Ishikawa (cell line): Measurements from ENCODE around the gene FOXJ1.

Experiments
- CEBPB ChIP-seq: IDR thresholded peaks from 2 replicates; pipeline ENCODE4 v1.6.1; 2012
- CREB1 ChIP-seq: IDR thresholded peaks from 2 replicates; pipeline ENCODE4 v1.6.1; 2012; ENCODE audit warnings: low read depth
- EGR1 ChIP-seq: IDR thresholded peaks from 2 replicates; pipeline ENCODE4 v1.6.1; 2012
- EP300 ChIP-seq: IDR thresholded peaks from 2 replicates; pipeline ENCODE4 v1.6.1; 2012; ENCODE audit warnings: borderline replicate concordance
- FOXM1 ChIP-seq: IDR thresholded peaks from 2 replicates; pipeline ENCODE4 v1.6.1; 2012; ENCODE audit warnings: low read depth, borderline replicate concordance
- NFIC ChIP-seq: IDR thresholded peaks from 2 replicates; pipeline ENCODE4 v1.6.1; 2012
- RAD21 ChIP-seq: IDR thresholded peaks from 2 replicates; pipeline ENCODE4 v1.6.1; 2012; ENCODE audit warnings: low read depth
- REST ChIP-seq: IDR thresholded peaks from 2 replicates; pipeline ENCODE4 v1.6.1; 2012; ENCODE audit warnings: low read depth, mild to moderate bottlenecking
- TAF1 ChIP-seq: IDR thresholded peaks from 2 replicates; pipeline ENCODE4 v1.6.1; 2012; ENCODE audit warnings: low read depth, mild to moderate bottlenecking
- TCF12 ChIP-seq: IDR thresholded peaks from 2 replicates; pipeline ENCODE4 v1.6.1; 2012; ENCODE audit warnings: low read depth
- TEAD4 ChIP-seq: IDR thresholded peaks from 2 replicates; pipeline ENCODE4 v1.6.1; 2012
- USF1 ChIP-seq: IDR thresholded peaks from 2 replicates; pipeline ENCODE4 v1.6.1; 2012
- YY1 ChIP-seq: IDR thresholded peaks from 2 replicates; pipeline ENCODE4 v1.6.1; 2012; ENCODE audit warnings: low read depth
- ZBTB7A ChIP-seq: IDR thresholded peaks from 2 replicates; pipeline ENCODE4 v1.6.1; 2012; ENCODE audit warnings: low read depth
- TF ChIP-seq, protein P1 (sequence below): IDR thresholded peaks from 2 replicates; pipeline ENCODE4 v1.6.1; 2012

The FOXJ1 gene

DNA sequence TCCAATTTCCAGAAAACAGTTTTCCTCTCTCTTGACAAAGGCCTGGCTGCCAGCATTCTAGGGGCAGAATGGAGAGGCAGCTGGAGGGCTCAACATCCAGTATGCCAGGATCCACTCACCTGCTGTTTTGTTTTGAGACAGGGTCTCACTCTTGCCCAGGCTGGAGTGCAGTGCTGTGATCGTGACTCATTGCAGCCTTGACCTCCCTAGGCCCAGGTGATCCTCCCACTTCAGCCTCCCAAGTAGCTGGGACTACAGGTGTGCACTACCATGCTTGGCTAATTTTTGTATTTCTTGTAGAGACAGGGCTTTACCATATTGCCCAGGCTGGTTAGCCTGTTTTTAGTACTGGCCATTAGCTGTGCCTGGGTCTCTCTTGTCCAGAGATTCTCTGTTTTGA, 29.1 kb upstream of the FOXJ1 start:
- TF ChIP-seq YY1 (no peak), TEAD4 (no peak), FOXM1 (no peak), TCF12 (no peak), USF1 (no peak), NFIC (no peak), EP300 (no peak), ZBTB7A (no peak), CEBPB (no peak), REST (no peak), EGR1 (no peak), RAD21 (no peak), CREB1 (no peak)
- TF ChIP-seq, protein P1, sequence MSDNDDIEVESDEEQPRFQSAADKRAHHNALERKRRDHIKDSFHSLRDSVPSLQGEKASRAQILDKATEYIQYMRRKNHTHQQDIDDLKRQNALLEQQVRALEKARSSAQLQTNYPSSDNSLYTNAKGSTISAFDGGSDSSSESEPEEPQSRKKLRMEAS: no peak

- TF ChIP-seq, protein P1: no peak
- TF ChIP-seq CREB1 (no peak), EP300 (no peak), REST (no peak)
These were observed 25.9 kb upstream of the FOXJ1 start for GRCh38 chr17:76166906-76167305.

DNA sequence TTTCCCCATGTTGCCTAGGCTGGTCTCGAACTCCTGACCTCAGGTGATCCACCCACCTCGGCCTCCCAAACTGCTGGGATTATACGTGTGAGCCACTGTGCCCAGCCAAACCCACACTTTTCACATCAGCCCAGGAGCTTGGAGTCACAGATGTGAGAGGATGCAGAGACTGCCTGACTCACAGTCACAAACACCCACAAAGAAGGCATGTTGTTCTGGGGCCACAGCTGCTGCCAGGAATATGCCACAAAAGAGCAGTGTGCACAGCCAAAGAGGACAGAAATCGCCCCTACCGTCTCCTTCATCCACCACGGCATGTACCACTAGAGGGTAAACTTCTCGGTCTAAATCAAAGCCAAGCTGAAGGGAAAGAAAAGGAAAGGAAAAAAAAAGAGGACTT, 25.1 kb upstream of the FOXJ1 start:
- TF ChIP-seq RAD21: no peak
- no peak for TF ChIP-seq YY1
- TF ChIP-seq TAF1: no peak
- no peak for TF ChIP-seq NFIC
- TF ChIP-seq FOXM1: no peak
- no peak for TF ChIP-seq ZBTB7A
- TF ChIP-seq EGR1: no peak
- no peak for TF ChIP-seq TEAD4
- no peak for TF ChIP-seq CEBPB

DNA sequence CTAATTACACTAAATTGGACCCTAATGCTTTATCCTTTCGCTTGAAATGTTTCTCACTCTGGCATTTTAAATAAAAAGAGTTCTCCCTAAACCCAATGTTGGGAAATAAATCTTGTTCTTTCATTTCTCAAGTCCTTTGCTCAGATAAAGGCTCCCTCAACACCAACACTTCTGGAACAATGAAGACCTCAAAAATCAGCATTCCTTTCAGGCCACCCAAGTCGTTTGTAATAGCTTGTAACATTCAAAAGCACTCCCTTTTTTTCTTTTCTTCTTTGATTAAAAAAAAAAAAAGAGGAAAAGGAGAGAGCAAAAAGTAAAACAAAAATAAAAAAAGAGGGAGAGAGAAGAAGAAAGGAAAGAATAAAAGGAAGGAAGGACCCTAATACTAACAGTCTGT, 23.3 kb upstream of the FOXJ1 start:
- TF ChIP-seq NFIC: no peak
- TF ChIP-seq CREB1: no peak
- TF ChIP-seq, protein P1: no peak
- no peak for TF ChIP-seq RAD21
- no peak for TF ChIP-seq ZBTB7A
- no peak for TF ChIP-seq TCF12

DNA sequence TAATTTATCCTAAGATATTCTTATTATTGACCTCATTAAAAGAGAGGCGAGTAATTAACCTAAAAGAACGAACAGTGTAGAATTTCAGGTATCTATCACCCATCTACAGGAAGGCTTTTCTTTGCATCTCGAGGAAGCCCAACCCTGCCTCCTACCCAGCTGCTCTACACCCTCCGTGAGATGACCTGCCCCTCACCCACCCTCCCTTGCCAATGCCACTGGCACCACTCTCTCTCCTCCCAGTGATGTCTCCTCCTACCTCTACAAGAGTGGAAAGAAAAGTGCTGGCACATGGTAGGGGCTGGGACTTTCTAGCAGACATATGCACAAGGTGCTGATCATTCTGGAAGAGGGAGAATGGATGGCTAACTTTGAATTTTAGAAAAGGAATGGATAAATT, 22.9 kb upstream of the FOXJ1 start:
- no peak for TF ChIP-seq FOXM1
- no peak for TF ChIP-seq YY1
- TF ChIP-seq EGR1: no peak
- no peak for TF ChIP-seq EP300
- TF ChIP-seq NFIC: no peak
- no peak for TF ChIP-seq ZBTB7A
- TF ChIP-seq TCF12: no peak
- no peak for TF ChIP-seq TEAD4
- TF ChIP-seq USF1: no peak
- TF ChIP-seq CEBPB: no peak
- TF ChIP-seq CREB1: no peak
- TF ChIP-seq REST: no peak
- TF ChIP-seq, protein P1: no peak
- no peak for TF ChIP-seq RAD21
- no peak for TF ChIP-seq TAF1
